Measurements from ENCODE around the gene TBC1D9.

DNA sequence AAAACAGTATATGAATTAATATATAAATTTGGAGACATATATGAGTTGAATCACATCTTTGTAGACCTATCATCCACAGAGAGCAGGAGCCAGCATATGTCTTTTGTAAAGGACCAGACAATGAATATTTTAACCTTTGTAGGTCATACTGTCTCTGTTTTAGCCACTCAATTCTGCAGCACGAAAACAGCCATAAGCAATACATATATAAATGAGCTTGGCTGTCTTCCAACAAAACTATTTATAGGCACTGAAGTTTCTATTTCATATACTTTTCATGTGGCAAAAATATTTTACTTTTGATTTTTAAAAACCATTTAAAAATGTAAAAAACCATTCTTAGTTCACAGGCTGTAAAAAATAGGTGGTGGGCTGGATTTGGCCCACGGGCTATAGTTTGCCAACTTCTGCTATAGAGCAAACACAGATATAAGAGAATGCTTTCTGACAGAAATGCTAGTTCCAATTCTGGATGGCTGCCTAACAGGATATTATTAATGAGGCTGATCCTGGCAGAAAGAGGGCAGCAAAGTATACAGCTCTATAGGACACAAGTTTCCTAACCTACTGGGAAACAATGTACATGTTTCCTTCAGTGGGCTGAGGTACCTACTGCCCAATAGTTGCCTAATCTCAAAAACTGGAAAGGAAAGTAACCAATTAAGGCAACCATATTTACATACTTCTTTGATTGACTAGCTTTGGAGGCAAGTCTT, 129.4 kb downstream of the TBC1D9 start:
- TF ChIP-seq, protein P1, sequence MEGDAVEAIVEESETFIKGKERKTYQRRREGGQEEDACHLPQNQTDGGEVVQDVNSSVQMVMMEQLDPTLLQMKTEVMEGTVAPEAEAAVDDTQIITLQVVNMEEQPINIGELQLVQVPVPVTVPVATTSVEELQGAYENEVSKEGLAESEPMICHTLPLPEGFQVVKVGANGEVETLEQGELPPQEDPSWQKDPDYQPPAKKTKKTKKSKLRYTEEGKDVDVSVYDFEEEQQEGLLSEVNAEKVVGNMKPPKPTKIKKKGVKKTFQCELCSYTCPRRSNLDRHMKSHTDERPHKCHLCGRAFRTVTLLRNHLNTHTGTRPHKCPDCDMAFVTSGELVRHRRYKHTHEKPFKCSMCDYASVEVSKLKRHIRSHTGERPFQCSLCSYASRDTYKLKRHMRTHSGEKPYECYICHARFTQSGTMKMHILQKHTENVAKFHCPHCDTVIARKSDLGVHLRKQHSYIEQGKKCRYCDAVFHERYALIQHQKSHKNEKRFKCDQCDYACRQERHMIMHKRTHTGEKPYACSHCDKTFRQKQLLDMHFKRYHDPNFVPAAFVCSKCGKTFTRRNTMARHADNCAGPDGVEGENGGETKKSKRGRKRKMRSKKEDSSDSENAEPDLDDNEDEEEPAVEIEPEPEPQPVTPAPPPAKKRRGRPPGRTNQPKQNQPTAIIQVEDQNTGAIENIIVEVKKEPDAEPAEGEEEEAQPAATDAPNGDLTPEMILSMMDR (IDR thresholded peaks at IDR 0.05), result no peak
- TF ChIP-seq POLR2A (IDR thresholded peaks at IDR 0.05), result no peak
- TF ChIP-seq POLR2AphosphoS5 (IDR thresholded peaks at IDR 0.05), result no peak
